Measurements from ENCODE around the gene CCDC159. TPM values are rescaled to one million over a fixed set of nuclear protein-coding genes. Genes with fewer than 3 reads are reported as not detected.
"Not testable (repeated sequence)": the region's sequence is repeated elsewhere in the genome, so short reads cannot be mapped to it uniquely, and the experiment has no call there.

CCDC159 gene
- total RNA-seq (10 to 100 TPM; 55.8 to 64.1 TPM), total RNA-seq (19.1 to 20.7 reads per million in 2 donors)

- ATAC-seq = peak; percentile 97
- peak; percentile 92 to 97 (median 95) for DNase-seq
- Mint-ChIP-seq H3K36me3 (ENCODE audit: low read depth) (peaks cover 4% of the 10 kb centered on the region), H3K27ac (peak within 1 kb of the TSS; percentile 98), H3K4me3 (peak within 1 kb of the TSS; percentile 97), H3K4me1 (peaks cover 27% of the 10 kb centered on the region), H3K27me3 (no peaks in the 10 kb centered on the region)
- H3K9me3 ChIP-seq (ENCODE audit: control insufficient read depth, low read length, poor library complexity, severe bottlenecking) = no peaks in the 10 kb centered on the region
Observed at GRCh38 chr19:11346104-11346940, at the start of gene CCDC159, which contains the start of gene TMEM205. TSS of gene CCDC159 (plus strand) at chr19:11346519. CDS start at chr19:11346607, 88 bp downstream. TSS of gene TMEM205 (minus strand) at chr19:11346268. CDS start at chr19:11345619, 649 bp downstream.

DNA sequence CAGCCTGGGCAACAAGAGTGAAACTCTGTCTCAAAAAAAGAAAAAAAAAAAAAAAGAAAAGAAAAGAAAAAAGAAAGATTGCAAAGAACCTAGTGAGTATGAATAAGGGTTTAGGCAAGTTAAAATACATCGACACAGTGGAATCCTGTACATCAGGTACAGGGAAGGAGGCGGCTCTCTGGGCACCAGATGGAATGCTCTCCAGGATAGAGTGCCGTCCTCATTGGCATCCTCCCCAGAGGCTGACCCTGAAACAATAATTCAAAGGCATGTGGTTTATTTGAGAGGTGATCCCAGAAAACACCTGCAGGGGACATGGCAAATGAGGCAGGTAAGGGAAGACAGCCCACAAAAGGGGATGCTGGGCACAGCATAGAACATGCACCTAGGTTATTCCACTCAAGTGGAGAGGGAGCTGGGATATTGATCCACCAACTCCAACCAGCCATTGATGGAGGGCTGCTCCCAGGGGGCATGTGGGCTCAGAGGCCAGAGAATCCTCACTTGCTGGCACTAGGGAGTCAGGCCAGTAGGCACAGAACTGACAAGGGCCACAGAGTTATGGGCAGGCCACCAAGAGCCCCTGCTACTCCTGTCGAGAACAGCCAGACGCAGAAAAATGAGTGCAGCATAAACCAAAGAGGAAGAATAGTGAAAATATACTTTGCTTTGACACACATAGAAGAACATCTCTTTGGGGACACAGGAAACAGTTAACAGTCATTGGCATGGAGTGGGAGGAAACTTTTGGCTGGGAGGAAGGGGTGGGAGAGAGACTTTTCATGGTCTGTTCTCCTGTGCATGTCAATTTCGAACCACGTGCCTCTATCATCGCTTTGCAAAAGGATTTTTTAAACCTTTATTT lies 46.1 kb upstream of the CCDC159 start:
- Mint-ChIP-seq H3K27me3 (peaks cover 35% of the 10 kb centered on the region), H3K4me3 (no peak overlapping the region), H3K4me1 (peaks cover 4% of the 10 kb centered on the region), H3K36me3 (ENCODE audit: low read depth) (peaks cover 3% of the 10 kb centered on the region), H3K27ac (no peak overlapping the region)
- ATAC-seq = no peak
- no peaks in the 10 kb centered on the region for H3K9me3 ChIP-seq (ENCODE audit: control insufficient read depth, low read length, poor library complexity, severe bottlenecking)
- DNase-seq = no peak

DNA sequence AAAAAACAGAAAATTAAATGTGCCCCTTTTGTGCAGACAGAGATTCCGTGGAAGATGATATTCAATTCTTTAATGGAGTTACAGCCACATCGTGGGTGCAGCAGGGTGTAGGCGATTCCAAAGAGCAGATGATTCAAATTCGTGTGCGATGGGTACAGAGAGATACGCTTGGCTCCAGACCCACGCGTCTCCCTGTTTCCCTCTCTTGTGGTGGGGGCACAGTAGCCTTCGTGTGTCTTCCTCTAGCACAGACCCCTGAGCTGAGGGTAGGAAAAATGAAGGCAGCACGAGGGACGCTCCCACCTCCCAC lies 45.6 kb upstream of the CCDC159 start:
- Mint-ChIP-seq H3K4me3 (no peak overlapping the region), H3K27ac (no peak overlapping the region), H3K4me1 (peaks cover 4% of the 10 kb centered on the region), H3K27me3 (peaks cover 35% of the 10 kb centered on the region), H3K36me3 (ENCODE audit: low read depth) (peaks cover 3% of the 10 kb centered on the region)
- H3K9me3 ChIP-seq (ENCODE audit: control insufficient read depth, low read length, poor library complexity, severe bottlenecking) = no peaks in the 10 kb centered on the region
- DNase-seq (no peak), ATAC-seq (no peak)

GRCh38 chr19:11304936-11305335 lies 41.4 kb upstream of the CCDC159 start:
- peaks cover 7% of the 10 kb centered on the region for H3K36me3 Mint-ChIP-seq (ENCODE audit: low read depth)
- no peak for DNase-seq
- no peaks in the 10 kb centered on the region for H3K9me3 ChIP-seq (ENCODE audit: control insufficient read depth, low read length, poor library complexity, severe bottlenecking)
- no peak for ATAC-seq
- no peak overlapping the region for H3K4me3 Mint-ChIP-seq
- no peak overlapping the region for H3K27ac Mint-ChIP-seq
- peaks cover 4% of the 10 kb centered on the region for H3K4me1 Mint-ChIP-seq
- H3K27me3 Mint-ChIP-seq = peaks cover 25% of the 10 kb centered on the region

- Mint-ChIP-seq H3K36me3 (ENCODE audit: low read depth) (peaks cover 8% of the 10 kb centered on the region), H3K4me1 (peaks cover 4% of the 10 kb centered on the region), H3K4me3 (no peak overlapping the region), H3K27ac (no peak overlapping the region), H3K27me3 (peaks cover 22% of the 10 kb centered on the region)
- ATAC-seq (no peak), DNase-seq (no peak)
- H3K9me3 ChIP-seq (ENCODE audit: control insufficient read depth, low read length, poor library complexity, severe bottlenecking) = no peaks in the 10 kb centered on the region
Observed at GRCh38 chr19:11306337-11306736, 40.0 kb upstream of the CCDC159 start.

- not testable (repeated sequence) for H3K9me3 ChIP-seq (ENCODE audit: control insufficient read depth, low read length, poor library complexity, severe bottlenecking); H3K36me3 Mint-ChIP-seq (ENCODE audit: low read depth); H3K4me3 Mint-ChIP-seq; DNase-seq; ATAC-seq; H3K27ac Mint-ChIP-seq
- peaks cover 12% of the 10 kb centered on the region for H3K4me1 Mint-ChIP-seq
- peaks cover 24% of the 10 kb centered on the region for H3K27me3 Mint-ChIP-seq
Observed at GRCh38 chr19:11320278-11320995, 25.9 kb upstream of the CCDC159 start.

- H3K27ac Mint-ChIP-seq = peak overlapping the region; percentile 16
- no peak overlapping the region for H3K4me3 Mint-ChIP-seq
- H3K27me3 Mint-ChIP-seq = peaks cover 24% of the 10 kb centered on the region
Observed at GRCh38 chr19:11321191-11322126, 24.9 kb upstream of the CCDC159 start.

DNA sequence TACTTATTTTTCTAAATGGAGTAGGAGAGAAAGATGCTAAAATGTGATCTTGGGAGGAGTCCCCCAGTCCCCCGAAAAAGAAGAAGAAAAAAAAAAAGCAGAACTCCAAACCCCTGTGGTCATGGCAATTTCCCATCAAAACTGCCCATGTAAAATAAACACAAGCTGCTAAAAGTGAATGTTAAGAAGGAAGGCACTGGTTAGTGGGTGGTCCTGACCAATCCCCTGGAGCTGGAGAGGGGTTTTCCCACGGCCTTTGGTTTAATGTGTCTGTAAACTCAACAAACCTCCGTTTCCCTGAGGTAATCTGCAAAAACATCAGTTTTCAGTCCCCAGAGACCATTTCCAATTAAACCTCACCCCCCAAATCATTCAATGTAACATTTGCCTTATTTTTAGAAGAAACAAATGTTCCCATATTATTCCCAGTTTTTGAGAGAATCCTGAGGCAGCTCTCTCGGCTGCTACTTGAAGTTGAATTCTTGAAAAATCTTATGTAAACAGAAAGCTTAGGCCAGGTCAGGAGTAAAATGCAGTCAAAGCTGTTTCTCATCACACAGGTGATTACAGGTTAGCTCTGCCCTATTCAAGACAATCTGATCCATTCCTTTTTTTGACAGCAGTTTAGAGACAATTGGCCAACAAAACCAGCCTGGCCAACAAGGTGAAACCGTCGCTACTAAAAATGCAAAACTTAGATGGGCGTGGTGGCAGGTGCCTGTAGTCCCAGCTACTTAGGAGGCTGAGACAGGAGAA lies 23.9 kb upstream of the CCDC159 start:
- no peaks in the 10 kb centered on the region for H3K9me3 ChIP-seq (ENCODE audit: control insufficient read depth, low read length, poor library complexity, severe bottlenecking)
- ATAC-seq = no peak

More at GRCh38 chr19:11321191-11322126, 24.9 kb upstream of the CCDC159 start:
- no peak for DNase-seq
- Mint-ChIP-seq H3K4me1 (peaks cover 12% of the 10 kb centered on the region), H3K36me3 (ENCODE audit: low read depth) (peaks cover 3% of the 10 kb centered on the region)
- ATAC-seq = no peak
- H3K9me3 ChIP-seq (ENCODE audit: control insufficient read depth, low read length, poor library complexity, severe bottlenecking) = no peaks in the 10 kb centered on the region

GRCh38 chr19:11323601-11324078 lies 22.7 kb upstream of the CCDC159 start:
- no peak for ATAC-seq
- peaks cover 17% of the 10 kb centered on the region for H3K27me3 Mint-ChIP-seq
- no peak overlapping the region for H3K4me3 Mint-ChIP-seq
- no peak overlapping the region for H3K27ac Mint-ChIP-seq
- H3K4me1 Mint-ChIP-seq = peaks cover 10% of the 10 kb centered on the region
- no peaks in the 10 kb centered on the region for H3K36me3 Mint-ChIP-seq (ENCODE audit: low read depth)
- no peak for DNase-seq
- H3K9me3 ChIP-seq (ENCODE audit: control insufficient read depth, low read length, poor library complexity, severe bottlenecking) = no peaks in the 10 kb centered on the region

More for the DNA sequence above, 23.9 kb upstream of the CCDC159 start:
- Mint-ChIP-seq H3K4me3 (no peak overlapping the region), H3K36me3 (ENCODE audit: low read depth) (peaks cover 3% of the 10 kb centered on the region), H3K4me1 (peaks cover 10% of the 10 kb centered on the region), H3K27me3 (peaks cover 24% of the 10 kb centered on the region), H3K27ac (no peak overlapping the region)
- no peak for DNase-seq

GRCh38 chr19:11324079-11324661 lies 22.1 kb upstream of the CCDC159 start:
- H3K36me3 Mint-ChIP-seq (ENCODE audit: low read depth) = no peaks in the 10 kb centered on the region
- ATAC-seq = peak; percentile 54
- no peak for DNase-seq
- no peaks in the 10 kb centered on the region for H3K9me3 ChIP-seq (ENCODE audit: control insufficient read depth, low read length, poor library complexity, severe bottlenecking)
- peak overlapping the region; percentile 24 for H3K27ac Mint-ChIP-seq
- peaks cover 10% of the 10 kb centered on the region for H3K4me1 Mint-ChIP-seq
- H3K27me3 Mint-ChIP-seq = peaks cover 14% of the 10 kb centered on the region
- H3K4me3 Mint-ChIP-seq = peak overlapping the region; percentile 33

DNA sequence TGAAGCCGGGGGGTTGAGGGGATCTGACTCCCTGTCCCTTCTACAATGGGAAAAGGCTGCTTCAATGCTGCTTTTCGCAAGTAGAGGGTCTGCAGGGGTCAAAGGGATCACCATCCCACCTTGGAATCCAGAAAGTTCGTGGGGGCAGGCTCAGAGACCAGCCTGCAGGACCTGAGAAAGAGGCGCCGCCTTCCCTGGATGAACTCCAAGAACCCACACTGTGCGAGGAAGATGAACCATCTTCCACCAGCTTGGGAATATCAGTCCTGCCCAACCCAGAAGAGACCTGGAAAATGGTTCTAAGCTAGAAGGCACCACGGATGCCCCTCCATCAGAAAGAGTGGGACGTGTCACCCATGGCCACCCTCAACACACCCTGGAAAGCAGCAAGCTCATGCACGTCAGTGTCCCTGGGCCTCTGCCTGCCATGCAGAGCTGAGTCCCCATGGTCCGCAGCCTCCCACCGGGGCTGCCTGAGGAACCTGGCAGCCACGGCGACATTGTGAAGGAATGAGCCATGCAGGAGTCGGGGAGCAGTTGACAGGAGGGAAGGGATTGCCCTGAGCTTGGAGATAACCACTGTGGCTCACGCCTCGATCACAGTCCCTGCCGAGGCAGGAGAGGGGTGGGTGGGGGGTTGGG lies 21.4 kb upstream of the CCDC159 start:
- no peaks in the 10 kb centered on the region for H3K9me3 ChIP-seq (ENCODE audit: control insufficient read depth, low read length, poor library complexity, severe bottlenecking)
- Mint-ChIP-seq H3K27me3 (peaks cover 14% of the 10 kb centered on the region), H3K27ac (peak overlapping the region; percentile 24), H3K36me3 (ENCODE audit: low read depth) (no peaks in the 10 kb centered on the region), H3K4me3 (no peak overlapping the region), H3K4me1 (peaks cover 10% of the 10 kb centered on the region)
- no peak for ATAC-seq
- no peak for DNase-seq

Data from T-helper 17 cell (primary cell).